ENCODE results near the gene KLRF1.

GRCh38 chr12:9843407-9843806 is 16.1 kb downstream of the KLRF1 start:
- TF ChIP-seq CTCF (IDR thresholded peaks at IDR 0.05) (no peak), EP300 (IDR thresholded peaks at IDR 0.05) (no peak)

Data from sigmoid colon (tissue), 4 donors.